ENCODE results near the gene USP8. TPM values are rescaled to one million over a fixed set of nuclear protein-coding genes. Genes with fewer than 3 reads are reported as not detected.

The USP8 gene
- total RNA-seq, 1 donor from 2014 or later, result 54.5 TPM

DNA sequence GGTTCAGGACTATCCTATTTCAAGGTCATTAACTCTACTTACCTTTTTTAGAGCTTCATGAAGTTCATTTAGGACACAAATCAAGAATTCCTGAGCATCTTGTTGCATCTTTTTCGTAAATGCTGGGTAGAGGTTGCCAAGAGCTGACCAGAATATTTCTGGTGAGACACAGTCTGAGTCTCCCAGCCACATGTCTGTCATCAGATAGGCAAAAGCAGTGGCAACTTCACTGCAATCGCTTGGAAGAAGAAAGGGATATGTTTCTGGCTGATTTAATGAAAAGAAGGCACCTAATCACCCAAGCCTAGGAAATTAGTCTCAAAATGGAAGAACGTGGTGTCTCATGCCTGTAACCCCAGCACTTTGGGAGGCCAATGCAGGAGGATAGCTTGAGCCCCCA is 119.4 kb downstream of the USP8 start:
- H3K9ac ChIP-seq (ENCODE audit: low read length), result no peak overlapping the region
- no peaks in the 10 kb centered on the region for H3K4me1 ChIP-seq (ENCODE audit: insufficient read depth, low read length)
- H3K27ac Mint-ChIP-seq (ENCODE audit: unreplicated experiment), result no peak overlapping the region
- TF ChIP-seq EZH2 (IDR thresholded peaks at IDR 0.05; ENCODE audit: insufficient read depth, low read length), result no peak
- TF ChIP-seq, protein P1, sequence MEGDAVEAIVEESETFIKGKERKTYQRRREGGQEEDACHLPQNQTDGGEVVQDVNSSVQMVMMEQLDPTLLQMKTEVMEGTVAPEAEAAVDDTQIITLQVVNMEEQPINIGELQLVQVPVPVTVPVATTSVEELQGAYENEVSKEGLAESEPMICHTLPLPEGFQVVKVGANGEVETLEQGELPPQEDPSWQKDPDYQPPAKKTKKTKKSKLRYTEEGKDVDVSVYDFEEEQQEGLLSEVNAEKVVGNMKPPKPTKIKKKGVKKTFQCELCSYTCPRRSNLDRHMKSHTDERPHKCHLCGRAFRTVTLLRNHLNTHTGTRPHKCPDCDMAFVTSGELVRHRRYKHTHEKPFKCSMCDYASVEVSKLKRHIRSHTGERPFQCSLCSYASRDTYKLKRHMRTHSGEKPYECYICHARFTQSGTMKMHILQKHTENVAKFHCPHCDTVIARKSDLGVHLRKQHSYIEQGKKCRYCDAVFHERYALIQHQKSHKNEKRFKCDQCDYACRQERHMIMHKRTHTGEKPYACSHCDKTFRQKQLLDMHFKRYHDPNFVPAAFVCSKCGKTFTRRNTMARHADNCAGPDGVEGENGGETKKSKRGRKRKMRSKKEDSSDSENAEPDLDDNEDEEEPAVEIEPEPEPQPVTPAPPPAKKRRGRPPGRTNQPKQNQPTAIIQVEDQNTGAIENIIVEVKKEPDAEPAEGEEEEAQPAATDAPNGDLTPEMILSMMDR (IDR thresholded peaks at IDR 0.05; ENCODE audit: insufficient read depth, low read depth, low read length), result no peak
- peaks cover 2% of the 10 kb centered on the region for H3K27me3 Mint-ChIP-seq (ENCODE audit: low read depth, unreplicated experiment)
- no peaks in the 10 kb centered on the region for H3K27me3 ChIP-seq (ENCODE audit: insufficient read depth, low read length)
- H3K79me2 ChIP-seq (ENCODE audit: insufficient read depth, low read length), result no peaks in the 10 kb centered on the region
- no peak overlapping the region for H3K4me3 ChIP-seq (ENCODE audit: insufficient read depth, low read depth, low read length)
- no peaks in the 10 kb centered on the region for H3K9me3 ChIP-seq (ENCODE audit: insufficient read depth, low read depth, low read length)
- no peak overlapping the region for H3K4me2 ChIP-seq (ENCODE audit: low read length)
- H2AFZ ChIP-seq (ENCODE audit: low read depth, low read length), result no peak overlapping the region
- H3K9me3 Mint-ChIP-seq (ENCODE audit: unreplicated experiment), result no peaks in the 10 kb centered on the region
- FAIRE-seq (no peak), DNase-seq (ENCODE audit: low read depth) (peak; percentile 14)
- no peaks in the 10 kb centered on the region for H3K36me3 Mint-ChIP-seq (ENCODE audit: low read depth, unreplicated experiment)
- no peak overlapping the region for H3K4me3 Mint-ChIP-seq (ENCODE audit: unreplicated experiment)
- no peaks in the 10 kb centered on the region for H3K36me3 ChIP-seq (ENCODE audit: insufficient read depth, low read length)
- peaks cover 3% of the 10 kb centered on the region for H3K4me1 Mint-ChIP-seq (ENCODE audit: low read depth, unreplicated experiment)
- H4K20me1 ChIP-seq (ENCODE audit: insufficient read depth, low read length), result no peaks in the 10 kb centered on the region
- H3K27ac ChIP-seq (ENCODE audit: low read depth, low read length), result no peak overlapping the region

GRCh38 chr15:50544368-50544767 is 120.2 kb downstream of the USP8 start:
- Mint-ChIP-seq H3K27ac (ENCODE audit: unreplicated experiment) (no peak overlapping the region), H3K27me3 (ENCODE audit: low read depth, unreplicated experiment) (peaks cover 2% of the 10 kb centered on the region), H3K4me3 (ENCODE audit: unreplicated experiment) (no peak overlapping the region), H3K9me3 (ENCODE audit: unreplicated experiment) (no peaks in the 10 kb centered on the region), H3K4me1 (ENCODE audit: low read depth, unreplicated experiment) (peaks cover 3% of the 10 kb centered on the region), H3K36me3 (ENCODE audit: low read depth, unreplicated experiment) (no peaks in the 10 kb centered on the region)
- Histone ChIP-seq H2AFZ (ENCODE audit: low read depth, low read length) (no peak overlapping the region), H3K4me2 (ENCODE audit: low read length) (no peak overlapping the region), H4K20me1 (ENCODE audit: insufficient read depth, low read length) (no peaks in the 10 kb centered on the region), H3K4me1 (ENCODE audit: insufficient read depth, low read length) (no peaks in the 10 kb centered on the region), H3K36me3 (ENCODE audit: insufficient read depth, low read length) (no peaks in the 10 kb centered on the region), H3K27me3 (ENCODE audit: insufficient read depth, low read length) (no peaks in the 10 kb centered on the region), H3K79me2 (ENCODE audit: insufficient read depth, low read length) (no peaks in the 10 kb centered on the region), H3K27ac (ENCODE audit: low read depth, low read length) (no peak overlapping the region), H3K4me3 (ENCODE audit: insufficient read depth, low read depth, low read length) (no peak overlapping the region), H3K9me3 (ENCODE audit: insufficient read depth, low read depth, low read length) (no peaks in the 10 kb centered on the region), H3K9ac (ENCODE audit: low read length) (no peak overlapping the region)
- DNase-seq (ENCODE audit: low read depth), result no peak
- FAIRE-seq, result no peak
- TF ChIP-seq, protein P1 (IDR thresholded peaks at IDR 0.05; ENCODE audit: insufficient read depth, low read depth, low read length), result no peak
- TF ChIP-seq EZH2 (IDR thresholded peaks at IDR 0.05; ENCODE audit: insufficient read depth, low read length), result no peak

- no peaks in the 10 kb centered on the region for H4K20me1 ChIP-seq (ENCODE audit: insufficient read depth, low read length)
- H3K4me2 ChIP-seq (ENCODE audit: low read length), result no peak within 1 kb of the TSS
- no peaks in the 10 kb centered on the region for H3K36me3 ChIP-seq (ENCODE audit: insufficient read depth, low read length)
- no peaks in the 10 kb centered on the region for H3K79me2 ChIP-seq (ENCODE audit: insufficient read depth, low read length)
- no peaks in the 10 kb centered on the region for H3K4me1 ChIP-seq (ENCODE audit: insufficient read depth, low read length)
- no peak within 1 kb of the TSS for H3K4me3 Mint-ChIP-seq (ENCODE audit: unreplicated experiment)
- H2AFZ ChIP-seq (ENCODE audit: low read depth, low read length), result no peak within 1 kb of the TSS
- H3K9me3 ChIP-seq (ENCODE audit: insufficient read depth, low read depth, low read length), result no peaks in the 10 kb centered on the region
- no peaks in the 10 kb centered on the region for H3K9me3 Mint-ChIP-seq (ENCODE audit: unreplicated experiment)
- no peaks in the 10 kb centered on the region for H3K36me3 Mint-ChIP-seq (ENCODE audit: low read depth, unreplicated experiment)
- H3K4me3 ChIP-seq (ENCODE audit: insufficient read depth, low read depth, low read length), result no peak within 1 kb of the TSS
- TF ChIP-seq EZH2 (IDR thresholded peaks at IDR 0.05; ENCODE audit: insufficient read depth, low read length), result no peak
- TF ChIP-seq, protein P1 (IDR thresholded peaks at IDR 0.05; ENCODE audit: insufficient read depth, low read depth, low read length), result no peak
- H3K27ac Mint-ChIP-seq (ENCODE audit: unreplicated experiment), result no peak within 1 kb of the TSS
- H3K27me3 ChIP-seq (ENCODE audit: insufficient read depth, low read length), result no peaks in the 10 kb centered on the region
- H3K9ac ChIP-seq (ENCODE audit: low read length), result no peak within 1 kb of the TSS
- H3K27me3 Mint-ChIP-seq (ENCODE audit: low read depth, unreplicated experiment), result no peaks in the 10 kb centered on the region
- FAIRE-seq, result no peak
- no peak within 1 kb of the TSS for H3K27ac ChIP-seq (ENCODE audit: low read depth, low read length)
- DNase-seq (ENCODE audit: low read depth), result no peak
- peaks cover 3% of the 10 kb centered on the region for H3K4me1 Mint-ChIP-seq (ENCODE audit: low read depth, unreplicated experiment)
These were observed 122.4 kb downstream of the USP8 start, which contains the start of gene USP50 for GRCh38 chr15:50546566-50546965. TSS of gene USP50 (minus strand) at chr15:50546666. CDS start at chr15:50546525, 141 bp downstream.

Measured in astrocyte (in vitro differentiated cells and primary cell).